ENCODE data around the gene KCNK15. TPM values are rescaled to one million over a fixed set of nuclear protein-coding genes. Genes with fewer than 3 reads are reported as not detected.
A peak's percentile ranks its signal among the peaks of the same experiment; 100 is the strongest.

The KCNK15 gene
- total and polyA plus RNA-seq, 3 donors from 2014 or later = 4.4 to 23.4 (median 16.9) TPM

DNA sequence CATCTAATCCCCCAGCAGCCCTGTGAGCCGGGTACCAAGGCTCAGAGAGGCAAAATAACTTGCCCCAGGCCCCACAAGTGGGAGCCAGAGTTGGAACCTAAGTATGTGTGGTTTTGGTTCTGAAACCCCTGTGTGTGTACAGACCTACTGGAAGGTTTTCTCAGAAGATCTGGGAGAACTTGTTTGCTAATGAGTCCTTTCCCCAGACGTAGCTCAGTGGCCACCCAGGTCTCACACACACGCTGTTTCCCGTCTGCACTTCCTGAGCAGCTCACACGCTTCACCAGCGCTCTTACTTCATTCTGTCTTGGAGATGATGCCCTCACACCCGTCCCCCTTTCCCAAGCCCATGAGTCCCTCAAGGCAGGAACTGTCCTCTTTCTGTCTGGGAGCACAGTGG lies 22.3 kb upstream of the KCNK15 start:
- intact Hi-C loops (cut with DNase I; ENCODE audit: low total_unique reads) = no loop called here
- 79 to 83% methylated on average over 7 of the region's 7 CpGs for WGBS, 2 donors
- H3K4me1 ChIP-seq = peaks cover 8% of the 10 kb centered on the region

DNA sequence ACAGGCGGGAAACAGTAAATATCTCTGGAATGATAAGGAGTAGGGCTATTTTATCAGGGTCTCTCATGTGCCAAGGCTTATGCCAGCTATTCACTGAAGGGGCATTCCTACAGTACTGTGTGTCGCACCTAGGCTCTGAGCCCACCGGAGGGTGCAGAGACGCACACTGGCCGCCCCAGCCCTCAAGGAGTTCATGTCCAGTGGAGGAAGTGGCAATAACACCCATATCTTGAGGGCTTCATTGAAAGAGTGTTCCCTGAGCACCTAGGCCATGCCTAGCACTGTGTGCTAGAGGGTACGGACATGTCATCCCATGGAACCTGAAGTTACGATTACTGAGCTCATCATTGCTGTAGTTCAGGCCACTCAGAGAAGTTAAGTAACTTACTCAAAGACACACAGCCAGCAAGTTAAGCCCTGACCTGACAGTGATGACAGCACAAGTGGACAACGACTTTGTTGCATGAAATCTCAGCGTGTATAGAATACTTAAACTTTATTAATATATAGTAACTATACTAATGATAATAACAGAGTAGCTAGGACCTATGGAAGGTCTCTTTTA lies 21.8 kb upstream of the KCNK15 start:
- TF ChIP-seq POLR2A (IDR thresholded peaks at IDR 0.05) = no peak
- TF ChIP-seq, protein P1, sequence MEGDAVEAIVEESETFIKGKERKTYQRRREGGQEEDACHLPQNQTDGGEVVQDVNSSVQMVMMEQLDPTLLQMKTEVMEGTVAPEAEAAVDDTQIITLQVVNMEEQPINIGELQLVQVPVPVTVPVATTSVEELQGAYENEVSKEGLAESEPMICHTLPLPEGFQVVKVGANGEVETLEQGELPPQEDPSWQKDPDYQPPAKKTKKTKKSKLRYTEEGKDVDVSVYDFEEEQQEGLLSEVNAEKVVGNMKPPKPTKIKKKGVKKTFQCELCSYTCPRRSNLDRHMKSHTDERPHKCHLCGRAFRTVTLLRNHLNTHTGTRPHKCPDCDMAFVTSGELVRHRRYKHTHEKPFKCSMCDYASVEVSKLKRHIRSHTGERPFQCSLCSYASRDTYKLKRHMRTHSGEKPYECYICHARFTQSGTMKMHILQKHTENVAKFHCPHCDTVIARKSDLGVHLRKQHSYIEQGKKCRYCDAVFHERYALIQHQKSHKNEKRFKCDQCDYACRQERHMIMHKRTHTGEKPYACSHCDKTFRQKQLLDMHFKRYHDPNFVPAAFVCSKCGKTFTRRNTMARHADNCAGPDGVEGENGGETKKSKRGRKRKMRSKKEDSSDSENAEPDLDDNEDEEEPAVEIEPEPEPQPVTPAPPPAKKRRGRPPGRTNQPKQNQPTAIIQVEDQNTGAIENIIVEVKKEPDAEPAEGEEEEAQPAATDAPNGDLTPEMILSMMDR (IDR thresholded peaks at IDR 0.05) = no peak
- no peak overlapping the region for H3K4me3 ChIP-seq
- peaks cover 8% of the 10 kb centered on the region for H3K4me1 ChIP-seq
- no peaks in the 10 kb centered on the region for H3K36me3 ChIP-seq (ENCODE audit: low read depth, missing control alignments)
- H3K27me3 ChIP-seq = no peaks in the 10 kb centered on the region
- H3K27ac ChIP-seq = no peak overlapping the region
- H3K9me3 ChIP-seq = no peaks in the 10 kb centered on the region
- DNase-seq = no peak
- WGBS, 2 donors = 85 to 91% methylated on average over 6 to 9 of the region's 9 CpGs
- intact Hi-C loops (cut with DNase I; ENCODE audit: low total_unique reads) = no loop called here

More for the DNA sequence above, 22.3 kb upstream of the KCNK15 start:
- Histone ChIP-seq H3K27ac (no peak overlapping the region), H3K27me3 (no peaks in the 10 kb centered on the region), H3K36me3 (ENCODE audit: low read depth, missing control alignments) (no peaks in the 10 kb centered on the region), H3K4me3 (no peak overlapping the region), H3K9me3 (no peaks in the 10 kb centered on the region)
- no peak for TF ChIP-seq POLR2A (IDR thresholded peaks at IDR 0.05)
- TF ChIP-seq, protein P1 (IDR thresholded peaks at IDR 0.05) = no peak
- DNase-seq = no peak

DNA sequence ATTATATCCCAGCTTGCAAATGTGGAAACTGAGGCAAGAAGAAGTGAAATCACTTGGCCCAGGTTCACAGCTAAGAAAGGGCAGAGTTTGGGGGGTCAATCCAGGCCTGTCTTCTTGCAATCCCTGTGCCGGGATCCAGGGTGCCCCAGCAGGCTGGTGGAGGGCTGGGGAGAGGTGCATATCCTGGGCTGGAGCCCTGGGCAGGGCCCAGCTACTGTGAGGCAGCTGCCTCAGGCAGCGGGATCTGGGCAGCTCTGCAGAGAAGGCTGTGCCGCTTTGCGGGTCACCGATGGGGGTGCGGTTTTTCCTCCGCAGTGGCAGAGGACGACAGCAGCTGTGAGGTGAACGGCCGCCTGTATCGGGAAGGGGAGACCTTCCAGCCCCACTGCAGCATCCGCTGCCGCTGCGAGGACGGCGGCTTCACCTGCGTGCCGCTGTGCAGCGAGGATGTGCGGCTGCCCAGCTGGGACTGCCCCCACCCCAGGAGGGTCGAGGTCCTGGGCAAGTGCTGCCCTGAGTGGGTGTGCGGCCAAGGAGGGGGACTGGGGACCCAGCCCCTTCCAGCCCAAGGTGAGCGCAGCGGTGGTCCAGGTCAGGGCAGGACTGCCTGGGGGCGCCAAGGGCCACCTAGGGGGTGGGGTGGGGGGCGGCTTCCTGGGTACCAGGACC lies 21.1 kb upstream of the KCNK15 start:
- WGBS, 2 donors = 52 to 73% methylated on average over 3 to 26 of the region's 26 CpGs
- Histone ChIP-seq H3K4me1 (peaks cover 8% of the 10 kb centered on the region), H3K27me3 (no peaks in the 10 kb centered on the region), H3K27ac (no peak overlapping the region), H3K36me3 (ENCODE audit: low read depth, missing control alignments) (no peaks in the 10 kb centered on the region), H3K4me3 (peak overlapping the region in 1 of 2 donors; percentile 26), H3K9me3 (no peaks in the 10 kb centered on the region)
- no peak for DNase-seq
- intact Hi-C loops (cut with DNase I; ENCODE audit: low total_unique reads) = no loop called here
- TF ChIP-seq POLR2A (IDR thresholded peaks at IDR 0.05) = no peak
- TF ChIP-seq, protein P1 (IDR thresholded peaks at IDR 0.05) = no peak

DNA sequence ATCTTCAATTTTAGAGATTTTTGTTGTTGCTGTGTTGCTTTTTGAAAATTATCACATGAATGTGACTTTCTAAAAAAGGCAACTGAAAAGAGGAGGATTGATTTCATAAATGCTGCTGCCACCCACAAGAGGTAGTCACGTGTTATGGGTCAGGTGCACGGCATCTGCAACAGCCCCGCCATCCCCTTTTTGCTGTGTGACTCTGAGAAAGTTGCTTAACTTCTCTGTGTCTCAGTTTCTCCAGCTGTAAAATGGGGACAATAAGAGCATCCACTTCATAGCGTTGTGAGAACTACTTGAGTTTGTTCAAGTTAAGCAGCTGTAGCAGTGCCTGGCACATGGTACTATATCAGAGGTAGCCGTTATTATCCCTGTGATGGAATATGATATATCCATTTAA lies 19.8 kb upstream of the KCNK15 start:
- no peak overlapping the region for H3K4me3 ChIP-seq
- 72 to 75% methylated on average over 5 of the region's 5 CpGs for WGBS, 2 donors
- no peaks in the 10 kb centered on the region for H3K9me3 ChIP-seq
- H3K27me3 ChIP-seq = no peaks in the 10 kb centered on the region
- no peak for DNase-seq
- intact Hi-C loops (cut with DNase I; ENCODE audit: low total_unique reads) = no loop called here
- no peak for TF ChIP-seq POLR2A (IDR thresholded peaks at IDR 0.05)
- no peaks in the 10 kb centered on the region for H3K36me3 ChIP-seq (ENCODE audit: low read depth, missing control alignments)
- no peak overlapping the region for H3K27ac ChIP-seq
- H3K4me1 ChIP-seq = peaks cover 2% of the 10 kb centered on the region

DNA sequence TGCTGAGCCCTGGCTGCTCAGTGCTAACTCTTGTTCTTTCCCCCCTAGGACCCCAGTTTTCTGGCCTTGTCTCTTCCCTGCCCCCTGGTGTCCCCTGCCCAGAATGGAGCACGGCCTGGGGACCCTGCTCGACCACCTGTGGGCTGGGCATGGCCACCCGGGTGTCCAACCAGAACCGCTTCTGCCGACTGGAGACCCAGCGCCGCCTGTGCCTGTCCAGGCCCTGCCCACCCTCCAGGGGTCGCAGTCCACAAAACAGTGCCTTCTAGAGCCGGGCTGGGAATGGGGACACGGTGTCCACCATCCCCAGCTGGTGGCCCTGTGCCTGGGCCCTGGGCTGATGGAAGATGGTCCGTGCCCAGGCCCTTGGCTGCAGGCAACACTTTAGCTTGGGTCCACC lies 18.6 kb upstream of the KCNK15 start:
- no peak for DNase-seq
- Histone ChIP-seq H3K4me3 (no peak overlapping the region), H3K9me3 (no peaks in the 10 kb centered on the region), H3K36me3 (ENCODE audit: low read depth, missing control alignments) (no peaks in the 10 kb centered on the region), H3K27me3 (no peaks in the 10 kb centered on the region), H3K4me1 (peaks cover 5% of the 10 kb centered on the region), H3K27ac (no peak overlapping the region)
- 93 to 94% methylated on average over 6 to 11 of the region's 11 CpGs for WGBS, 2 donors
- intact Hi-C loops (cut with DNase I; ENCODE audit: low total_unique reads) = no loop called here
- TF ChIP-seq, protein P1 (IDR thresholded peaks at IDR 0.05) = no peak
- no peak for TF ChIP-seq POLR2A (IDR thresholded peaks at IDR 0.05)

Data from testis (tissue), 3 donors.